Measurements from ENCODE around the gene CHIC2.

The CHIC2 gene

GRCh38 chr4:54005475-54005874 is 58.9 kb downstream of the CHIC2 start:
- DNase-seq (ENCODE audit: low read depth): no peak

GRCh38 chr4:54004463-54004862 is 59.9 kb downstream of the CHIC2 start:
- no peak for DNase-seq (ENCODE audit: low read depth)

- DNase-seq (ENCODE audit: low read depth): no peak
Observed at GRCh38 chr4:54001668-54002365, 62.6 kb downstream of the CHIC2 start.

DNA sequence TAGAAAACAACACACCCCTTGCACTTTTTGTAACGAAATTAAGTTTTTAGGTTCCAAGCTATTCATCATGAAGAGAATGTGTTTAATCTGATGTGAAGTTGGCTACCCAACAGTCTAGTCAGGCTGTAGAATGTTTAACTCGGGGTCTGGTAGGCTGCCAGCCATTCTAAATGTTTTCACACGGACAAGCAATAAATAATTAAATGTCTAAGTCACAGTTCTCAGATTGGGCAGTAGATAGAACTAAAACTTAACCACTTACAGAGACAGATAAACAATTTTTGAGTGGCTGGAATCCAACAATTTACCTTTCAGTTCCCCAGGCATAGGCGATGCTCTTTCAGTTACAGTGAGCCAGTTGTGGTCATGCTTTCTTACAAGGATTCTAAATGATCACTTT is 66.5 kb downstream of the CHIC2 start:
- DNase-seq (ENCODE audit: low read depth): no peak

- DNase-seq (ENCODE audit: low read depth): no peak
Observed at GRCh38 chr4:53994382-53995102, 69.9 kb downstream of the CHIC2 start.

DNA sequence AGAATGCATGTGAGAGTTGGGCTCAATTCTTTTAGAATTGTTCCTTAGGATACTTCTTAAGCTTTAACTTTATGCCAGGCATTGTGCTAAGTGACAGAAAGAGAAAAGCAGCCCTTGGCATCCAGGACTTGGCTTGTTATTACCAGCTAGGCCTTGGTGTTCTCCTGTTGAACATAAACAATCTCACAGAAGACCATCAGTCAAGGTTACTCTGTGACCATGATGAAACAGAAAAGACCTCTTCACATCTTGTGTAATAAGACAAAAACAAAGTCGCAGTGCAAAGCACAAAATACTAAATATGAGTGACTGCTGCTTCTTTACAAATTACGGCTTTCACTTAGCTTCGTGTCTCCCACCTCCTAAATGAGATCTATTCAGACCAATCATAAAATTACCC is 71.6 kb downstream of the CHIC2 start:
- no peak for DNase-seq (ENCODE audit: low read depth)

DNA sequence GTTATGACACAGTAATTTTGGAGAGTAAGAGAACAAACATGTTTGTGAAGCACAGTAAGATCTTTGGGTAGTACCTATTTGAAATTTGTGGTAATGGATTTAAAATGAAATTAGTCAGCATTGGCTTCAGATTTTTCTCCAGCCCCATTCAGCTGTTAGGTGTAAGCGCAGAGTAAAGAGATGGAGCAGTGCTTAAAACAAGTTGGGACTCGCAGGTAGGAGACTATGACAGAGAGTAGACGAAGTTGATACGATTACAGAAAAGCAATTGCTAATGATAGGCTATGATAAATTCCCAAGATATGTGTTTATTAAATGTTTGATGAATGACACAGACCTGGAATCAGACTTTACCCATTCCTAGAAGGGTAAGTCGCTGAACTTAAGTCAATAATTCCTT is 72.6 kb downstream of the CHIC2 start:
- no peak for DNase-seq (ENCODE audit: low read depth)

DNA sequence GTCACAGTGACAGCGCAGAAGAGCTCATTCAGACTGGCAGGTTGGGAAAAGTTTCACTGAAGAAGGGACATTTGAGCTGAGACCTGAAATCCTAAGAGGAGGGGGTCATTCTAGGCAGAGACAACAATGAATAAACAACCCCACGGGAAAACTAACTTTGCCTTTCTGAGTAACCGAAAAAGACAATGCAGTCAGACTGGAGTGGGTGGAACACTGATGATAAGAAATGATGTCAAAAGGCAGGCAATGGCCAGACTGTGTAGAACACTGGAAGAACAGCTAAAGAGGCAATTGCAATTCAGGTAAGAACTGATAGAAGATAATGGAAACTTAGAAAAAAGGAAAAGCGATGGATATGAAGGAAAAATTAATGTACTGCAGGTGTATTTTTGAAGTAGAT is 73.8 kb downstream of the CHIC2 start:
- no peak for DNase-seq (ENCODE audit: low read depth)

DNA sequence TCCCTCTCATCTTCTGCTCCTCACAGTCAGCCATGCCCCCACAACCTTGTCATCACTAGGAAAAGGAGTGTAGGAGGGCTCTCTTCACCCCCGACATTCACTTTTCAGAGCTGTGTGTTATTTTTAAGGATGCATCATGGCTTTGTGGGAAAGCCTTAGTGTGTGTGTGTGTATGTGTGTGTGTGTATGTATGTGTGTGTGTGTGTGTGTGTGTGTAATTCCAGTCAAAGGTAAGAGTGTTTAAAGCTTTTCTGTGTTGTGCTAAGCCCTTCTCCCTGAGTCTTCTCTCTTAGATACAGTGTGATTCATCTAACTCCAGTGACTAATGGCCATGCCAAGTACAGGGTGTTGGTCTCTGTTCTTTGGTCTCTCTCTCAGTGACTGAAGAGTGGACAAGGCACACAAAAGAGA is 76.6 kb downstream of the CHIC2 start:
- peak; percentile 66 for DNase-seq (ENCODE audit: low read depth)

GRCh38 chr4:53986062-53986461 is 78.3 kb downstream of the CHIC2 start:
- no peak for DNase-seq (ENCODE audit: low read depth)

DNA sequence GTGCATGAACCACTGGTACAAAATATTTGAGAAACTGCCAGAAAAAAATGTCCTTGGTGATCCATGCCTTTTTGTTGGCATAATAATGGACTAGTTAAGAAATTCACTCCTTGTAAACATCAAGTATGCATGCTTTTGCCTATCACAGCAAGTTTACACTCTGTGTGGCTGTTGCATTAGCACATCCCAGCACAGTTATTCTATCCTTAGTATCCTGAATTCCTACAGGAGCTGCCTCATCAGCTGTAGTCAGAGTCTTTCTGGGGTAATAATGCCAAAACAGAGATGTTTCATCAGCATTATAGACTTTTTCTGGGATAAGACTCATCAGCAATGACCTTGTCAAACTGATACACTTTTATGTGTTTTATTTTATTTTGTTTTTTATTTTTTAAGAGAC is 82.8 kb downstream of the CHIC2 start:
- DNase-seq (ENCODE audit: low read depth): no peak

- no peak for DNase-seq (ENCODE audit: low read depth)
Observed at GRCh38 chr4:53981066-53981465, 83.3 kb downstream of the CHIC2 start.

DNA sequence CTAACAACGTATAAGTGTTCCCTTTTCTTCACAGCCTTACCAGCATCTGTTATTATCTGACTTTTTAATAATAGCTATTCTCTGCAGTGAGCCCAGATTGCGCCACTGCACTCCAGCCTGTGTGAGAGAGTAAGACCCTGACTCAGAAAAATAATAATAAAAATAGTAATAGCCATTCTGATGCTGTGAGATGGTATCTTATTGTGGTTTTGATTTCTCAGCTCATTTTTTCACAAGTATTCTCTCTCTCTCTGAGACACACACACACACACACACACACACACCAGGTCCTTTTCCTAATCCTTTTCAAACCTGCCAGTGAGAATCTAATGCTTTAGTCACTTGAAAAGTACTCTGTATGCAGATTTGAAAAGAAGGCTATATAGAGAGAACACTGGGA is 89.8 kb downstream of the CHIC2 start:
- no peak for DNase-seq (ENCODE audit: low read depth)

GRCh38 chr4:53967986-53968385 is 96.4 kb downstream of the CHIC2 start:
- no peak for DNase-seq (ENCODE audit: low read depth)

- DNase-seq (ENCODE audit: low read depth): no peak
Observed at GRCh38 chr4:53963781-53964180, 100.6 kb downstream of the CHIC2 start.

DNA sequence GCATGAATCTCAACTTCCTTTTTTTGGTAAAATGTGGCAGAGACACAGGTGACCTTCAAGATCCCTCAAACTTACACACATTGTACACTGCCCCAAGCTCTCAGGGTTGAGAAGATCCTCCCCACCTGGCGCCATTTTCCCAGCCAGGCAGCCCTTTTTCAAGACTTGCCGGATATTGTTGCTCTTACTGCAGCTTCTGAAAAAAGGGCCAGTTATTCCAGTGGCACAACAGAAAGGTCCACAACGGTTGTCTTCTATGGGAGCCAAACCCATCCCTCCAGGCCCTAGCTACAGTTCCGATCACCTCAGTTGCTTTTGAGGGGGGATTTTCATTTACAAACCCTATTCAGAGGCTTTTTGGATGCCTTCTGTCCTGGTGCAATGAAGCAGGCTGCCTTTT is 101.1 kb downstream of the CHIC2 start:
- DNase-seq (ENCODE audit: low read depth): no peak

DNA sequence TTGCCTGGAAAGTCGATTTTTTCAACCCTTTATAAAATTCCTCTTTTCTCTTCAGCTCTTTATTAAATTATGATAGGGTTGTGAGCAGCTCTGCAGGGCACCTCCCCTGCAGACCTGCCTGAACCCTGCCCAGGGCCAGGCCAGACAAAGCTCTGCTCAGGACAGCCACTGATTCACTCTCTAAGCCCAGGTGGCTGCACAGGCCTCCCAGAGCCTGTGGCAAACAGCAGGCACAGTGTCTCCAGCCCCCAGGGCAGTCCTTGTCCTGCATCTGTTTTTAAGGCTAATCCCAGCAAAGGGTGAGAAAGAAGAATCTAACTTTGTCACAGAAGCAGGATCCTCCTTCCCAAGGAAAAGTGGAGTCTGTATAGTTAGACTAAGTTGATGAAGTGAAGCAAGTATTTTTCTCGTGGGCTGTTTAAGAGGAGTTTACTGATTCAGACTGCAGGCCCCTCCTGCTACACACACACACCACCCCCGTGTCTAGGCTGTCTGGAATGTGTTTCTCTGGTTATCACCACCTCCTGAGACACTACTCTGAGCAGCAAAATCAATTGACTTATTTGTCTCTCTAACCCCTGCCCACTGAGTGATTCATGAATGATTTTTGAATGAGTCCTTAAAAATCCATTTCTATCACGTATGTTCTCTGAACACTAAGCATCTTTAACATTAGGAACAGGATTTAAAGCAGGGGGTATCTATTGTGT is 101.7 kb downstream of the CHIC2 start:
- DNase-seq (ENCODE audit: low read depth): peak; percentile 89

DNA sequence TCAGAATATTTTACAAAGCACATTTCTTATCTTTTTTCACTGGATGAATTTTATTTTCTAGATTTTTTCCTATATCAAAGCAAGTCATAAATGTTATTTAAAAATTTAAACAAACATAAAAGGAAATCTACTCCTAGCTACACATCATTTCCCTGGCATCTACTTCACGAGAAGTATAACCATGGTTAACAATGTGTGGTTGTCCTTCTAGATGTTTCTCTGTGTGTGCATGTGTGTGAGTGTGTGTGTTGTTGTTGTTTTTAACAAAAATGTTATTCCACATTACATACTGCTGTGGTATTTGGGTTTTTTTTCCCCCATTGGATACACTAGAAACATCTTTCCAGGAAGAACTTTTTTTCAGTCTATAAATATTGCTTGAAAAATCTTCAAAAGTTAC is 103.1 kb downstream of the CHIC2 start:
- DNase-seq (ENCODE audit: low read depth): no peak

- DNase-seq (ENCODE audit: low read depth): no peak
Observed at GRCh38 chr4:53960843-53961242, 103.6 kb downstream of the CHIC2 start.
